Right lobe of liver (tissue), 4 donors: ENCODE data around the gene PDE10A.

Experiments used
- POLR2A ChIP-seq: fragments of 450-650 bp; IDR thresholded peaks from one replicate; pipeline ENCODE4 v1.6.1; 2017; ENCODE audit warnings: antibody characterized with exemption, mild to moderate bottlenecking
- TF ChIP-seq, protein P1 (sequence below), 4 donors: fragments of 200-600 bp in 3 of 4; fragments of 450-650 bp in 1 of 4; IDR thresholded peaks; one replicate each; pipeline versions ENCODE4 v1.5.1 to v1.8.0; 2016 to 2022; ENCODE audit warnings: antibody characterized with exemption in 4 of 4, mild to moderate bottlenecking in 2 of 4
- donor health status: DM: no; HTN: no; CAD: no.
- donor health status: DM: no; HTN: no; CAD: no.
- donor health status: DM: no; HTN: yes; CAD: no.

DNA sequence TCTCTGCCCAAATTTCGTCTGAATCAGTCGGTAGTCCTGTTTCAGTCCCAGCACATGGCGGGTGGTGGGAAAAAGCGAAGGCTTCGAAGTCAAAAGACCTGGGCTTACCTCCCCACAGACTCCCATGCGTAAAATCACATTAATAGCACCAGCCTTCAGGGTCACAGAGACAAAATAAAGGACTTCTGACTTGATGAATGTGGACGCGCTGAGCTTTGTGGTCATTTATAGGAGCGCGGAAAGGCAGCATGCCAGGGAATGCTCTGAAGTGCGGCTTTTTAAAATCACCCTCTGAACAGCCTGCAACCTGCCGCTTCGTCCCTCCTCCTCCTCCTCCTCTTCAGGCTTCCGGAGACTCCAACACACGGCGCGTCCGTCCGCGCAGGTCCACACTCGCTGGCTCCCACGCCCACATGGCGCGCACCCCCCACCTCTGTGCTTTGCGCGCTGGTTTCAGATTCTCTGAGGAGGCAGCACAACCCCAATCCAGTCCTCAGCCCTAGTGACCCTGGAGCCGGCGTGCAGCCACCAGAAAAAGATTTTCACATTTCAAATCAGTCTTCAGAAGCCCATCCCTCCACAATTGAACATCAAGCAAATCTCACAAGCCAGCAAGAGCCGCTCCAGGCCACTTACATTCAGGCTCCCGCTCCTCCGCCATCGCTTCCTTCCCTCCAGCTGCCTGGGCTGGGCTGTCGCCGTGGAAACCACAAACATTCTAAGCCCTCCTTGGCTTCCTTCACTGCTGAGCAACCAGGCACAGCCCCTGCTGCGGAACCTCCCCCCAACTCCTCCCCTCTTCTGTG lies 353.9 kb downstream of the PDE10A start, which contains the start of gene C6orf118:
- TF ChIP-seq, protein P1, sequence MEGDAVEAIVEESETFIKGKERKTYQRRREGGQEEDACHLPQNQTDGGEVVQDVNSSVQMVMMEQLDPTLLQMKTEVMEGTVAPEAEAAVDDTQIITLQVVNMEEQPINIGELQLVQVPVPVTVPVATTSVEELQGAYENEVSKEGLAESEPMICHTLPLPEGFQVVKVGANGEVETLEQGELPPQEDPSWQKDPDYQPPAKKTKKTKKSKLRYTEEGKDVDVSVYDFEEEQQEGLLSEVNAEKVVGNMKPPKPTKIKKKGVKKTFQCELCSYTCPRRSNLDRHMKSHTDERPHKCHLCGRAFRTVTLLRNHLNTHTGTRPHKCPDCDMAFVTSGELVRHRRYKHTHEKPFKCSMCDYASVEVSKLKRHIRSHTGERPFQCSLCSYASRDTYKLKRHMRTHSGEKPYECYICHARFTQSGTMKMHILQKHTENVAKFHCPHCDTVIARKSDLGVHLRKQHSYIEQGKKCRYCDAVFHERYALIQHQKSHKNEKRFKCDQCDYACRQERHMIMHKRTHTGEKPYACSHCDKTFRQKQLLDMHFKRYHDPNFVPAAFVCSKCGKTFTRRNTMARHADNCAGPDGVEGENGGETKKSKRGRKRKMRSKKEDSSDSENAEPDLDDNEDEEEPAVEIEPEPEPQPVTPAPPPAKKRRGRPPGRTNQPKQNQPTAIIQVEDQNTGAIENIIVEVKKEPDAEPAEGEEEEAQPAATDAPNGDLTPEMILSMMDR (IDR thresholded peaks at IDR 0.05), result no peak
- no peak for TF ChIP-seq POLR2A
